Measurements from ENCODE around the gene YAF2. TPM values are rescaled to one million over a fixed set of nuclear protein-coding genes. Genes with fewer than 3 reads are reported as not detected.
A peak's percentile ranks its signal among the peaks of the same experiment; 100 is the strongest.
"Not testable (repeated sequence)": the region's sequence is repeated elsewhere in the genome, so short reads cannot be mapped to it uniquely, and the experiment has no call there.

The YAF2 gene
- total RNA-seq, 1 experiment from 2014 or later = 49.6 TPM

DNA sequence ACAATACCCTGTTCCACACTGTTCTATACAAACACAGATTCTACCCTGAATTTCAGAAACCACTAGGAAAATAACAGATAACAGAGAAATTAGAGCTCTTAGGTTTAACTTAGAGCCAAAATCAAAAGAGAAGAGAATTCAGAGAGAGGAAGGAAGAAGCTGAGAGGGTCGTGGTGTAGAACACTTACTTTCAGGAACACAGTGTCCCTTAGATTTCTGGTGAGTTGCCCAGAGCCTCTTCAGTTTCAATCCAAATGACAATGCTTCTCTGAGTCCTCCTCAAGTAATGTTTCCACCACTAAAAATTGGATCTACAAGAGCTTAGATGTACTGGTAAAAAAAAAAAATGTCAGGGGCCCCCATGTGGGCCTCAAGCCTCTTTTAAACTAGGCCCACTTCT lies 2.6 kb downstream of the YAF2 start:
- TF ChIP-seq, protein P1, sequence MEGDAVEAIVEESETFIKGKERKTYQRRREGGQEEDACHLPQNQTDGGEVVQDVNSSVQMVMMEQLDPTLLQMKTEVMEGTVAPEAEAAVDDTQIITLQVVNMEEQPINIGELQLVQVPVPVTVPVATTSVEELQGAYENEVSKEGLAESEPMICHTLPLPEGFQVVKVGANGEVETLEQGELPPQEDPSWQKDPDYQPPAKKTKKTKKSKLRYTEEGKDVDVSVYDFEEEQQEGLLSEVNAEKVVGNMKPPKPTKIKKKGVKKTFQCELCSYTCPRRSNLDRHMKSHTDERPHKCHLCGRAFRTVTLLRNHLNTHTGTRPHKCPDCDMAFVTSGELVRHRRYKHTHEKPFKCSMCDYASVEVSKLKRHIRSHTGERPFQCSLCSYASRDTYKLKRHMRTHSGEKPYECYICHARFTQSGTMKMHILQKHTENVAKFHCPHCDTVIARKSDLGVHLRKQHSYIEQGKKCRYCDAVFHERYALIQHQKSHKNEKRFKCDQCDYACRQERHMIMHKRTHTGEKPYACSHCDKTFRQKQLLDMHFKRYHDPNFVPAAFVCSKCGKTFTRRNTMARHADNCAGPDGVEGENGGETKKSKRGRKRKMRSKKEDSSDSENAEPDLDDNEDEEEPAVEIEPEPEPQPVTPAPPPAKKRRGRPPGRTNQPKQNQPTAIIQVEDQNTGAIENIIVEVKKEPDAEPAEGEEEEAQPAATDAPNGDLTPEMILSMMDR (IDR thresholded peaks at IDR 0.05; ENCODE audit: unreplicated experiment) = no peak
- Mint-ChIP-seq H3K27me3 (ENCODE audit: insufficient read depth, unreplicated experiment) (no peaks in the 10 kb centered on the region), H3K4me3 (ENCODE audit: unreplicated experiment) (peak overlapping the region; percentile 43), H3K27ac (ENCODE audit: low read depth, unreplicated experiment) (peak overlapping the region; percentile 97), H3K9me3 (ENCODE audit: unreplicated experiment) (no peaks in the 10 kb centered on the region), H3K4me1 (ENCODE audit: insufficient read depth, unreplicated experiment) (peaks cover 23% of the 10 kb centered on the region), H3K36me3 (ENCODE audit: insufficient read depth, unreplicated experiment) (peaks cover 13% of the 10 kb centered on the region)
- intact Hi-C loops (cut with micrococcal nuclease) = loop anchor here (5.0 kb wide), 1 partner anchor 247 kb away; no protein-coding TSS in a partner anchor
- ChIA-PET CTCF (interaction anchor here (0.6 to 1.8 kb wide), 5 partner anchors 21 to 968 kb away, joined by 3 to 4 read pairs (median 3); no protein-coding TSS in a partner anchor), POLR2A (interaction anchor here (0.7 to 1.0 kb wide), 2 partner anchors 13 to 36 kb away, joined by 3 read pairs; no protein-coding TSS in a partner anchor)
- DNase-seq (ENCODE audit: unreplicated experiment) = no peak
- BruUV-seq (replicated peaks) = no TSS peak

DNA sequence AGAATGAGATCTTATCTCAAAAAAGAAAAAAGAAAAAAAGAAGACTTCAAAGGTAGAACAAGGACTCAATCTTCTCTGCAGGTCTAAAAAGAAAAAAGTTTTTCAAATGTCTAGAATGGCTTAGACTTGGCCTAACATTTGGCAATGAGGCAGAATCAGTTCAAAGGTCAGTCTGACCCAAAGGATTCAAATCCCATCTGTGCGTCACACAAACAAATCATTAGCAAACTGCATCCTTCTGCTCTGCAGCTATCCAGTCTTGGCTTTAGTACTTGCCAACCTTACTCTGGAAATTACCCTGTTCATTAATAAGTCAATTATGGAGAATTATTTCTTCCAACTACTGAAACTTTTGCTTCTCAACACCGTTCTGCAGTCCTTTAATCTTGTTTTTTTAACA lies 3.1 kb downstream of the YAF2 start:
- H3K9me3 Mint-ChIP-seq (ENCODE audit: unreplicated experiment) = no peaks in the 10 kb centered on the region
- intact Hi-C loops (cut with micrococcal nuclease) = loop anchor here (5.0 kb wide), 1 partner anchor 247 kb away; no protein-coding TSS in a partner anchor
- peaks cover 26% of the 10 kb centered on the region for H3K4me1 Mint-ChIP-seq (ENCODE audit: insufficient read depth, unreplicated experiment)
- no peak for DNase-seq (ENCODE audit: unreplicated experiment)
- peak overlapping the region; percentile 97 for H3K27ac Mint-ChIP-seq (ENCODE audit: low read depth, unreplicated experiment)
- ChIA-PET CTCF (interaction anchor here (0.6 to 1.4 kb wide), 4 partner anchors 21 to 967 kb away, joined by 3 to 4 read pairs (median 3); no protein-coding TSS in a partner anchor), POLR2A (interaction anchor here (0.7 to 1.0 kb wide), 2 partner anchors 13 to 35 kb away, joined by 3 read pairs; no protein-coding TSS in a partner anchor)
- peak overlapping the region; percentile 43 for H3K4me3 Mint-ChIP-seq (ENCODE audit: unreplicated experiment)
- TF ChIP-seq, protein P1 (IDR thresholded peaks at IDR 0.05; ENCODE audit: unreplicated experiment) = no peak
- H3K27me3 Mint-ChIP-seq (ENCODE audit: insufficient read depth, unreplicated experiment) = no peaks in the 10 kb centered on the region
- H3K36me3 Mint-ChIP-seq (ENCODE audit: insufficient read depth, unreplicated experiment) = peaks cover 15% of the 10 kb centered on the region
- BruUV-seq (replicated peaks) = no TSS peak

DNA sequence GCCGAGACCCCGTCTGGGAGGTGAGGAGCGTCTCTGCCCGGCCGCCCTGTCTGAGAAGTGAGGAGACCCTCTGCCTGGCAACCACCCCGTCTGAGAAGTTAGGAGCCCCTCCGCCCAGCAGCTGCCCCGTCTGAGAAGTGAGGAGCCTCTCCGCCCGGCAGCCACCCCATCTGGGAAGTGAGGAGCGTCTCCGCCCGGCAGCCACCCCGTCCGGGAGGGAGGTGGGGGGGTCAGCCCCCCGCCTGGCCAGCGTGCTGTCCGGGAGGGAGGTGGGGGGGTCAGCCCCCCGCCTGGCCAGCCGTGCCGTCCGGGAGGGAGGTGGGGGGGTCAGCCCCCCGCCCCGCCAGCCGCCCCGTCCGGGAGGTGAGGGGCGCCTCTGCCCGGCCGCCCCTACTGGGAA lies 10.5 kb downstream of the YAF2 start:
- POLR2A ChIA-PET; H3K27ac Mint-ChIP-seq (ENCODE audit: low read depth, unreplicated experiment); H3K4me3 Mint-ChIP-seq (ENCODE audit: unreplicated experiment); BruUV-seq (replicated peaks); H3K9me3 Mint-ChIP-seq (ENCODE audit: unreplicated experiment); intact Hi-C loops (cut with micrococcal nuclease); H3K36me3 Mint-ChIP-seq (ENCODE audit: insufficient read depth, unreplicated experiment); H3K4me1 Mint-ChIP-seq (ENCODE audit: insufficient read depth, unreplicated experiment); H3K27me3 Mint-ChIP-seq (ENCODE audit: insufficient read depth, unreplicated experiment); CTCF ChIA-PET; DNase-seq (ENCODE audit: unreplicated experiment): not testable (repeated sequence)

DNA sequence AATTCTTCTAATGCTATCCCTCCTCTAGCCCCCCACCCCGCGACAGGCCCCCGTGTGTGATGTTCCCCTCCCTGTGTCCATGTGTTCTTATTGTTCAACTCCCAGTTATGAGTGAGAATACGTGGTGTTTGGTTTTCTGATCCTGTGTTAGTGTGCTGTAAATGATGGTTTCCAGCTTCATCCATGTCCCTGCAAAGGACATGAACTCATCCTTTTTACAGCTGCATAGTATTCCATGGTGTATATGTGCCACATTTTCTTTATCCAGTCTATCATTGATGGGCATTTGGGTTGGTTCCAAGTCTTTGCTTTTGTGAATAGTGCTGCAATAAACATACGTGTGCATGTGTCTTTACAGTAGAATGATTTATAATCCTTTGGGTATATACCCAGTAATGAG lies 13.5 kb downstream of the YAF2 start:
- H3K4me1 Mint-ChIP-seq (ENCODE audit: insufficient read depth, unreplicated experiment); H3K36me3 Mint-ChIP-seq (ENCODE audit: insufficient read depth, unreplicated experiment); H3K27me3 Mint-ChIP-seq (ENCODE audit: insufficient read depth, unreplicated experiment); H3K4me3 Mint-ChIP-seq (ENCODE audit: unreplicated experiment); H3K27ac Mint-ChIP-seq (ENCODE audit: low read depth, unreplicated experiment); BruUV-seq (replicated peaks); DNase-seq (ENCODE audit: unreplicated experiment); CTCF ChIA-PET; H3K9me3 Mint-ChIP-seq (ENCODE audit: unreplicated experiment); intact Hi-C loops (cut with micrococcal nuclease): not testable (repeated sequence)
- POLR2A ChIA-PET = interaction anchor here (0.7 kb wide), 1 partner anchor 14 kb away, joined by 4 read pairs; no protein-coding TSS in a partner anchor

DNA sequence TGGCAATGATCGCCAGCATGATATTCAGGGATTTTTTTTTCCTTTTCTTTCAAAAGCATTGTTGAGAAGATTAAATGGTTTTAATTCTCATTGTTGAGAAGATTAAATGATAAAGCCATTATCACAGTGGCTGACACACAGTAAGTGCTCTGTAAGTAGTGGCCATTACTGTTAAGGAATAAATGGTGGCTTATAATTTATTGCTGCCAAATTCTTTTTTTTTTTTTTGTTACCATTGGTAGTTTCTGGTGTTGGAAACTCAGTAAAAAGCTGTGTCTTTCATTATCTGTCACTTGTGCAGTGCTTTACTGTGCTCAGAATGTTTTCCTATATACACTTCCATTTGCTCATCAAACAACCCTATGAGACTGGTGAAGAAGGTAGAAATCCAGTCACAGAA lies 15.3 kb downstream of the YAF2 start:
- ChIA-PET POLR2A (interaction anchor here (1.5 to 1.6 kb wide), 2 partner anchors 10 to 13 kb away, joined by 3 to 4 read pairs; no protein-coding TSS in a partner anchor), CTCF (no interaction called here)
- Mint-ChIP-seq H3K4me3 (ENCODE audit: unreplicated experiment) (no peak overlapping the region), H3K27ac (ENCODE audit: low read depth, unreplicated experiment) (no peak overlapping the region), H3K36me3 (ENCODE audit: insufficient read depth, unreplicated experiment) (no peaks in the 10 kb centered on the region), H3K9me3 (ENCODE audit: unreplicated experiment) (no peaks in the 10 kb centered on the region), H3K27me3 (ENCODE audit: insufficient read depth, unreplicated experiment) (no peaks in the 10 kb centered on the region), H3K4me1 (ENCODE audit: insufficient read depth, unreplicated experiment) (peaks cover 7% of the 10 kb centered on the region)
- TF ChIP-seq, protein P1 (IDR thresholded peaks at IDR 0.05; ENCODE audit: unreplicated experiment) = no peak
- no peak for DNase-seq (ENCODE audit: unreplicated experiment)
- intact Hi-C loops (cut with micrococcal nuclease) = no loop called here
- BruUV-seq (replicated peaks) = no TSS peak
